Left ventricle myocardium inferior (tissue), 1 donor: ENCODE data around the gene FBN1. TPM values are rescaled to one million over a fixed set of nuclear protein-coding genes. Genes with fewer than 3 reads are reported as not detected.

Experiments used
- DNase-seq: peaks from one replicate; pipeline ENCODE4 v3.0.0-alpha.2; 2020
- H3K27ac ChIP-seq: fragments of 200-600 bp; replicated peaks from 2 replicates; pipeline ENCODE4 v1.8.0; 2021
- H3K27me3 ChIP-seq: fragments of 200-600 bp; 2 replicates; pipeline ENCODE4 v1.8.0; 2021; ENCODE audit warnings: low read depth
- H3K36me3 ChIP-seq: fragments of 200-600 bp; 2 replicates; pipeline ENCODE4 v1.8.0; 2021
- H3K4me1 ChIP-seq: fragments of 200-600 bp; 2 replicates; pipeline ENCODE4 v1.8.0; 2021
- H3K4me3 ChIP-seq: fragments of 200-600 bp; 2 replicates; pipeline ENCODE4 v1.8.0; 2021; ENCODE audit warnings: mild to moderate bottlenecking, moderate library complexity
- H3K9me3 ChIP-seq: fragments of 200-600 bp; replicated peaks from 2 replicates; pipeline ENCODE4 v1.8.0; 2021
- CTCF ChIP-seq: fragments of 200-600 bp; IDR thresholded peaks from 2 replicates; pipeline ENCODE4 v1.8.0; 2021; ENCODE audit warnings: antibody characterized with exemption, mild to moderate bottlenecking, borderline replicate concordance
- intact Hi-C: fragments of 100-400 bp; cut with micrococcal nuclease; formaldehyde crosslinking; loops from one replicate; pipeline ENCODE4 v1.11.0; 2022
- total RNA-seq: library from RNA; stranded (reverse); fragmentation: NEBNext Ultra II Directional; extraction: Animal tissue kit (Norgen Biotek cat#: 25700); gene quantifications from one replicate; pipeline ENCODE4 v1.2.1, GENCODE V29; 2021
- donor health status: DM: no; HTN: yes; CAD: no; lungs with severe emphysema.

FBN1 gene
- total RNA-seq, 1 donor from 2014 or later: 45.5 TPM

GRCh38 chr15:48637639-48638038, 7.9 kb downstream of the FBN1 start:
- intact Hi-C loops: no loop called here
- Histone ChIP-seq H3K36me3 (no peaks in the 10 kb centered on the region), H3K27me3 (no peaks in the 10 kb centered on the region), H3K27ac (no peak overlapping the region), H3K4me3 (no peak overlapping the region), H3K4me1 (peaks cover 31% of the 10 kb centered on the region), H3K9me3 (no peaks in the 10 kb centered on the region)
- DNase-seq: no peak
- TF ChIP-seq CTCF: no peak

GRCh38 chr15:48636511-48636910, 9.0 kb downstream of the FBN1 start:
- no peak for TF ChIP-seq CTCF
- no peak for DNase-seq
- Histone ChIP-seq H3K4me3 (no peak overlapping the region), H3K9me3 (no peaks in the 10 kb centered on the region), H3K4me1 (peaks cover 28% of the 10 kb centered on the region), H3K36me3 (no peaks in the 10 kb centered on the region), H3K27ac (no peak overlapping the region), H3K27me3 (no peaks in the 10 kb centered on the region)
- intact Hi-C loops: no loop called here

GRCh38 chr15:48634893-48635292, 10.6 kb downstream of the FBN1 start:
- no peak for TF ChIP-seq CTCF
- intact Hi-C loops: no loop called here
- H3K9me3 ChIP-seq: no peaks in the 10 kb centered on the region
- H3K36me3 ChIP-seq: no peaks in the 10 kb centered on the region
- peaks cover 19% of the 10 kb centered on the region for H3K4me1 ChIP-seq
- no peaks in the 10 kb centered on the region for H3K27me3 ChIP-seq
- H3K27ac ChIP-seq: no peak overlapping the region
- H3K4me3 ChIP-seq: no peak overlapping the region
- no peak for DNase-seq

- Histone ChIP-seq H3K27ac (no peak overlapping the region), H3K9me3 (no peaks in the 10 kb centered on the region), H3K4me3 (no peak overlapping the region), H3K4me1 (peaks cover 19% of the 10 kb centered on the region), H3K27me3 (no peaks in the 10 kb centered on the region), H3K36me3 (no peaks in the 10 kb centered on the region)
- DNase-seq: no peak
- no peak for TF ChIP-seq CTCF
- intact Hi-C loops: no loop called here
Observed at GRCh38 chr15:48634096-48634495, 11.4 kb downstream of the FBN1 start.

GRCh38 chr15:48632651-48633050, 12.9 kb downstream of the FBN1 start:
- intact Hi-C loops: no loop called here
- Histone ChIP-seq H3K27ac (no peak overlapping the region), H3K36me3 (no peaks in the 10 kb centered on the region), H3K9me3 (no peaks in the 10 kb centered on the region), H3K27me3 (no peaks in the 10 kb centered on the region), H3K4me1 (peaks cover 25% of the 10 kb centered on the region), H3K4me3 (no peak overlapping the region)
- DNase-seq: no peak
- TF ChIP-seq CTCF: no peak

- Histone ChIP-seq H3K4me3 (no peak overlapping the region), H3K9me3 (no peaks in the 10 kb centered on the region), H3K4me1 (peaks cover 32% of the 10 kb centered on the region), H3K27ac (peak overlapping the region; percentile 3), H3K27me3 (no peaks in the 10 kb centered on the region), H3K36me3 (no peaks in the 10 kb centered on the region)
- TF ChIP-seq CTCF: no peak
- peak; percentile 22 for DNase-seq
- intact Hi-C loops: no loop called here
Observed at GRCh38 chr15:48631176-48631770, 14.2 kb downstream of the FBN1 start.
